WTC11 (cell line): ENCODE data around the gene PARM1. TPM values are rescaled to one million over a fixed set of nuclear protein-coding genes. Genes with fewer than 3 reads are reported as not detected.

ENCODE experiments used
- ATAC-seq: fragments of 200-7000 bp; cut with Tn5 transposase; 2 replicates; pipeline ENCODE4 v1.10.0; 2021; ENCODE audit warnings: mild to moderate bottlenecking, moderate library complexity
- CTCF ChIA-PET: fragments of 300-600 bp; sonication (Branson Sonifier 250); formaldehyde crosslinking; loops from one replicate; lab custom pipeline; 2021; ENCODE audit warnings: antibody characterized with exemption; lab: Charles Lee
- POLR2A ChIA-PET: fragments of 350-600 bp; sonication (Branson Sonifier 250); formaldehyde crosslinking; loops from one replicate; lab custom pipeline; 2021; ENCODE audit warnings: antibody characterized with exemption; lab: Charles Lee
- DNase-seq: peaks from one replicate; pipeline ENCODE4 v3.0.0; 2021; ENCODE audit warnings: low spot score
- H3K27ac Mint-ChIP-seq: 2 replicates; pipeline ENCODE4 v1.8.0; 2021; ENCODE audit warnings: mixed read lengths
- H3K27me3 Mint-ChIP-seq: 2 replicates; pipeline ENCODE4 v1.8.0; 2021; ENCODE audit warnings: low read depth, mild to moderate bottlenecking, moderate library complexity, mixed read lengths
- H3K36me3 Mint-ChIP-seq: 2 replicates; pipeline ENCODE4 v1.8.0; 2021; ENCODE audit warnings: mixed read lengths
- H3K4me1 Mint-ChIP-seq: 2 replicates; pipeline ENCODE4 v1.8.0; 2022; ENCODE audit warnings: mixed read lengths
- H3K4me3 Mint-ChIP-seq: 2 replicates; pipeline ENCODE4 v1.8.0; 2021; ENCODE audit warnings: mild to moderate bottlenecking, moderate library complexity, mixed read lengths
- H3K9me3 Mint-ChIP-seq: 2 replicates; pipeline ENCODE4 v1.8.0; 2021; ENCODE audit warnings: mixed read lengths
- ATF3 ChIP-seq: sonication (generic); formaldehyde crosslinking; conservative IDR thresholded peaks from 2 replicates; pipeline ENCODE4 v1.8.1; 2022; ENCODE audit warnings: mild to moderate bottlenecking, missing genetic modification reagents
- ELF4 ChIP-seq: sonication (generic); formaldehyde crosslinking; IDR thresholded peaks from 2 replicates; pipeline ENCODE4 v1.8.1; 2022; ENCODE audit warnings: low read depth, mild to moderate bottlenecking, moderate library complexity, missing genetic modification reagents
- MAX ChIP-seq: sonication (generic); formaldehyde crosslinking; IDR thresholded peaks from 2 replicates; pipeline ENCODE4 v1.8.0; 2022; ENCODE audit warnings: mild to moderate bottlenecking, missing genetic modification reagents
- MXD4 ChIP-seq: fragments of 250-450 bp; sonication (Bioruptor Pico); IDR thresholded peaks from 2 replicates; pipeline ENCODE4 v1.8.0; 2021; ENCODE audit warnings: mild to moderate bottlenecking, moderate library complexity, borderline replicate concordance
- NFYB ChIP-seq: sonication (generic); formaldehyde crosslinking; conservative IDR thresholded peaks from 2 replicates; pipeline ENCODE4 v1.8.0; 2022; ENCODE audit warnings: low read depth, missing genetic modification reagents
- OVOL2 ChIP-seq: fragments of 250-450 bp; sonication (Bioruptor Pico); IDR thresholded peaks from 2 replicates; pipeline ENCODE4 v1.9.0; 2021; ENCODE audit warnings: mild to moderate bottlenecking, borderline replicate concordance
- PREB ChIP-seq: sonication (generic); formaldehyde crosslinking; IDR thresholded peaks from 2 replicates; pipeline ENCODE4 v1.8.1; 2022; ENCODE audit warnings: mild to moderate bottlenecking, missing genetic modification reagents, moderate library complexity, borderline replicate concordance
- PRRX2 ChIP-seq: fragments of 250-450 bp; sonication (Bioruptor Pico); IDR thresholded peaks from 2 replicates; pipeline ENCODE4 v1.8.0; 2021; ENCODE audit warnings: mild to moderate bottlenecking
- RELA ChIP-seq: sonication (generic); formaldehyde crosslinking; IDR thresholded peaks from 2 replicates; pipeline ENCODE4 v1.8.1; 2022; ENCODE audit warnings: missing genetic modification reagents, mild to moderate bottlenecking, borderline replicate concordance
- TP53 ChIP-seq: sonication (generic); formaldehyde crosslinking; IDR thresholded peaks from 2 replicates; pipeline ENCODE4 v1.8.1; 2023; ENCODE audit warnings: mild to moderate bottlenecking, missing genetic modification reagents
- ZBTB43 ChIP-seq: sonication (generic); formaldehyde crosslinking; IDR thresholded peaks from 2 replicates; pipeline ENCODE4 v1.8.1; 2023; ENCODE audit warnings: mild to moderate bottlenecking, missing genetic modification reagents
- ZNF281 ChIP-seq: sonication (generic); formaldehyde crosslinking; IDR thresholded peaks from 2 replicates; pipeline ENCODE4 v1.8.0; 2023; ENCODE audit warnings: mild to moderate bottlenecking, missing genetic modification reagents
- ZNF396 ChIP-seq: fragments of 250-450 bp; sonication (Bioruptor Pico); IDR thresholded peaks from 2 replicates; pipeline ENCODE4 v1.8.0; 2021; ENCODE audit warnings: mild to moderate bottlenecking, moderate library complexity, borderline replicate concordance
- total RNA-seq: library from RNA; stranded (reverse); gene quantifications from 3 replicates; pipeline ENCODE4 v1.2.3, GENCODE V29; 2021
- TF ChIP-seq, protein P1 (sequence below): sonication (generic); formaldehyde crosslinking; IDR thresholded peaks from 2 replicates; pipeline ENCODE4 v1.8.1; 2022; ENCODE audit warnings: low read depth, missing genetic modification reagents, borderline replicate concordance
- TF ChIP-seq, protein P2 (sequence below): fragments of 250-450 bp; sonication (Bioruptor Pico); conservative IDR thresholded peaks from 2 replicates; pipeline ENCODE4 v1.9.0; 2021; ENCODE audit warnings: mild to moderate bottlenecking

The PARM1 gene
- total RNA-seq, 1 experiment from 2014 or later = 6.3 TPM

- TF ChIP-seq MAX (CRISPR knock-in tag) (no peak), OVOL2 (no peak), ZBTB43 (no peak), ATF3 (CRISPR knock-in tag) (no peak), PRRX2 (CRISPR knock-in tag) (no peak), ZNF396 (CRISPR knock-in tag) (no peak), PREB (CRISPR knock-in tag) (no peak), ELF4 (CRISPR knock-in tag) (no peak), NFYB (CRISPR knock-in tag) (no peak), MXD4 (CRISPR knock-in tag) (no peak), TP53 (no peak), ZNF281 (no peak), RELA (CRISPR knock-in tag) (no peak)
- TF ChIP-seq, protein P1, sequence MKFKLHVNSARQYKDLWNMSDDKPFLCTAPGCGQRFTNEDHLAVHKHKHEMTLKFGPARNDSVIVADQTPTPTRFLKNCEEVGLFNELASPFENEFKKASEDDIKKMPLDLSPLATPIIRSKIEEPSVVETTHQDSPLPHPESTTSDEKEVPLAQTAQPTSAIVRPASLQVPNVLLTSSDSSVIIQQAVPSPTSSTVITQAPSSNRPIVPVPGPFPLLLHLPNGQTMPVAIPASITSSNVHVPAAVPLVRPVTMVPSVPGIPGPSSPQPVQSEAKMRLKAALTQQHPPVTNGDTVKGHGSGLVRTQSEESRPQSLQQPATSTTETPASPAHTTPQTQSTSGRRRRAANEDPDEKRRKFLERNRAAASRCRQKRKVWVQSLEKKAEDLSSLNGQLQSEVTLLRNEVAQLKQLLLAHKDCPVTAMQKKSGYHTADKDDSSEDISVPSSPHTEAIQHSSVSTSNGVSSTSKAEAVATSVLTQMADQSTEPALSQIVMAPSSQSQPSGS (CRISPR knock-in tag) = no peak
- TF ChIP-seq, all 79 proteins: peak for 0
These were observed 130.5 kb downstream of the PARM1 start (continued) for GRCh38 chr4:75063433-75063832.

GRCh38 chr4:75065909-75066308 is 133.0 kb downstream of the PARM1 start:
- POLR2A ChIA-PET = no interaction called here
- Mint-ChIP-seq H3K4me3 (no peak overlapping the region), H3K36me3 (no peaks in the 10 kb centered on the region), H3K27me3 (no peaks in the 10 kb centered on the region), H3K27ac (no peak overlapping the region), H3K4me1 (no peaks in the 10 kb centered on the region), H3K9me3 (peaks cover 7% of the 10 kb centered on the region; the same call in 1 of the 2 replicates)
- ATAC-seq (no peak), DNase-seq (no peak)
- TF ChIP-seq, protein P2, sequence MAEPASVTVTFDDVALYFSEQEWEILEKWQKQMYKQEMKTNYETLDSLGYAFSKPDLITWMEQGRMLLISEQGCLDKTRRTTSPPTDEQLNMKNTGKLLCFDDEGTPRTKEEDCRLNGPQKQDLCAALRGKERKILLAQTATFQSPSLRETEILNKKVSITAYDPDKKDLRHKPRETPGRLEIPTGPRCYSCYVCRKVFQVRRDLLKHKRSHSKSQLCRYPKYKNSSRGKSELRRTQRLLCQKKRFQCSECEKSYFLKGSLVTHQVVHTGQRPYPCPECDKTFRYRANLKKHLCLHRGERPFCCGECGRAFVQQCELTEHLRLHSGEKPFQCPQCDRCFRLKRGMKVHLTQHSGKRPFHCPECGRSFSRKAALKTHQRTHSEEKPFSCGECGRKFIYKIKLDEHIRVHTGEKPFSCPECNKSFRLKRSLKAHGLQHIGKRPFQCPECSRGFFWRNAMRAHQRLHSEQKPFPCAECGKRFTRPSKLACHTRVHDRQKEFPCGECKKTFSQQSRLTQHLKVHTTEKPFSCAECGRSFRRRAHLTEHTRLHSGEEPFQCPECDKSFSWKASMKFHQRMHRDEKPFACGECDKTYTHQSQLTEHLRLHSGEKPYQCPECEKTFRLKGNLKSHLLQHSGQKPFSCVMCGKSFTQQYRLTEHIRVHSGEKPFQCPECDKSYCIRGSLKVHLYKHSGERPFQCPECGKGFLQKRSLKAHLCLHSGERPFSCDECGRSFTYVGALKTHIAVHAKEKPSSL = no peak
- CTCF ChIA-PET = no interaction called here
